Measurements from ENCODE around the gene VPS26B. TPM values are rescaled to one million over a fixed set of nuclear protein-coding genes. Genes with fewer than 3 reads are reported as not detected.

Gene VPS26B
- total RNA-seq, 2 donors from 2014 or later: 33.5 to 33.9 TPM

GRCh38 chr11:134240592-134240991, 16.1 kb downstream of the VPS26B start:
- DNase-seq (ENCODE audit: low spot score) (no peak), ATAC-seq (no peak)
- Mint-ChIP-seq H3K36me3 (peaks cover 30% of the 10 kb centered on the region), H3K9me3 (no peaks in the 10 kb centered on the region), H3K4me1 (ENCODE audit: low read depth in 2 of 2) (peaks cover 5 to 13% of the 10 kb centered on the region in 2 donors), H3K27ac (no peak overlapping the region), H3K4me3 (no peak overlapping the region), H3K27me3 (no peaks in the 10 kb centered on the region)

DNA sequence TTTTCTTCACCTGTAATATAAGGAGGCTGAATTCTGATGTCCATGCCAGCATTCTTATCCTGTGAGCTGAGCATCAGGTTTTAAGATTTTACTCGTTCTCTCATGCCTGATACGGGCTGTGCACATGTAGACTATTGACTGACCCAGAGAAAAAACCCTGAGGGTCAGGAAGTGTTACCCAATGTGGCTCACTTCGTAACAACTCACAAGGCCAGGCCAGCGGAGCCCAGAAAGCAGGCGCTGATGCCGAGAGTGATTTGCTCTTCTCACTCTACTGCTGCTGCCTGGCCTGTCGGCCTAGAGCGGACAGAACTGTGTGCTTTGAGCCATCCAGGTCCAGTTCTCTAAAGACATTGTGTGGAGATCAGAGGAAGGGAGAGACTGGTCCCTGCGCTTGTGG, 17.9 kb downstream of the VPS26B start:
- Mint-ChIP-seq H3K4me1 (ENCODE audit: low read depth in 2 of 2) (peaks cover 1 to 2% of the 10 kb centered on the region in 2 donors), H3K4me3 (no peak overlapping the region), H3K9me3 (no peaks in the 10 kb centered on the region), H3K36me3 (peaks cover 21% of the 10 kb centered on the region), H3K27ac (no peak overlapping the region), H3K27me3 (no peaks in the 10 kb centered on the region)
- ATAC-seq (no peak), DNase-seq (ENCODE audit: low spot score) (no peak)

DNA sequence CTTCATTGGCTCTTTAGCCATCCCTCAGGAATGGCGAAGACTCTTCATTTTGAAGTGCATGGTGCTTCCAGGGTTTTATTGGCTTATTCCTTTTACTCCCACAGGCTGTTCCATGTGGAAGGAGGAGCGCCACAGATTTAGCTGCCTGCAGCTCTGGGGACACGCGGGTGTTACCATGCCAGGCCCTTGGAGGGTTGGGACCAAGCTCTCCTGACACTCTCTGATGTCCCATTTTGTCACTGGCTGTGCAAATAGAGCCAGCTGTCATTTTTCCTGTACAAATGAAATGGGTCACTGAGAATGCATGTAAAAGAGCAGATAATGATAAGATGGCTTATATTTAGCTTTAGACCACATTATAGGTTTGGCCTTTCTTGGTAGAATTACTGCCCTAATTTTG, 19.4 kb downstream of the VPS26B start:
- no peak for ATAC-seq
- Mint-ChIP-seq H3K4me1 (ENCODE audit: low read depth in 2 of 2) (peaks cover 2 to 5% of the 10 kb centered on the region in 2 donors), H3K27me3 (no peaks in the 10 kb centered on the region), H3K27ac (no peak overlapping the region), H3K4me3 (no peak overlapping the region), H3K36me3 (peaks cover 27% of the 10 kb centered on the region), H3K9me3 (no peaks in the 10 kb centered on the region)
- DNase-seq (ENCODE audit: low spot score): no peak

- DNase-seq (ENCODE audit: low spot score): no peak
- peak in 1 of 2 donors; percentile 40 for ATAC-seq
- H3K36me3 Mint-ChIP-seq: peaks cover 22% of the 10 kb centered on the region
- no peaks in the 10 kb centered on the region for H3K27me3 Mint-ChIP-seq
- H3K4me1 Mint-ChIP-seq (ENCODE audit: low read depth in 2 of 2): peaks cover 2 to 10% of the 10 kb centered on the region in 2 donors
- H3K9me3 Mint-ChIP-seq: no peaks in the 10 kb centered on the region
- no peak overlapping the region for H3K27ac Mint-ChIP-seq
- no peak overlapping the region for H3K4me3 Mint-ChIP-seq
Observed at GRCh38 chr11:134244593-134244992, 20.1 kb downstream of the VPS26B start.

- Mint-ChIP-seq H3K36me3 (peaks cover 22% of the 10 kb centered on the region), H3K27ac (no peak overlapping the region)
- no peak for ATAC-seq
Observed at GRCh38 chr11:134245434-134245833, 21.0 kb downstream of the VPS26B start.

DNA sequence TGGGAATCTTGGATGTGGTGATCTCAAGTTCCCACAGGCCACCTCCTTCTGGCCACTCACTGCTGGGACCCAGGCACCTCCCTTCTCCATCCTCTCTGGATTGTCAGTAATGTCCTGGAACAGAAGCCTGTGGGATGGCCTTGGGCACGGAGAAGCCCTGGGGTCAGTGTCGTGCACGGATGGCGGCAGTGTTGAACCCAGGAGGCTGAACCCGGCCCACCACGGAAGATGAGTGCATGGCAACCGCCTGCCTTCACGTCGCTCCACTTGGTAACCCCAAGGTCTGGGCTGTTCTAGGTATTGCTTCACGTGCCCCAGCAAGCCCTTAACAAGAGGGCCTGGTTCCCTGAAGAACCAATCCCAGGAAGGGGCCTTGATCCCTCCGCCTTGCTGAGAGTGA, 21.6 kb downstream of the VPS26B start:
- Mint-ChIP-seq H3K27me3 (no peaks in the 10 kb centered on the region), H3K9me3 (no peaks in the 10 kb centered on the region), H3K36me3 (peaks cover 22% of the 10 kb centered on the region), H3K4me3 (no peak overlapping the region), H3K4me1 (ENCODE audit: low read depth in 2 of 2) (peaks cover 2 to 10% of the 10 kb centered on the region in 2 donors), H3K27ac (no peak overlapping the region)
- DNase-seq (ENCODE audit: low spot score): no peak
- no peak for ATAC-seq

More at GRCh38 chr11:134245434-134245833, 21.0 kb downstream of the VPS26B start:
- no peak overlapping the region for H3K4me3 Mint-ChIP-seq
- H3K9me3 Mint-ChIP-seq: no peaks in the 10 kb centered on the region
- no peak for DNase-seq (ENCODE audit: low spot score)
- H3K4me1 Mint-ChIP-seq (ENCODE audit: low read depth in 2 of 2): peaks cover 2 to 10% of the 10 kb centered on the region in 2 donors
- H3K27me3 Mint-ChIP-seq: no peaks in the 10 kb centered on the region

- H3K4me1 Mint-ChIP-seq (ENCODE audit: low read depth in 2 of 2): peaks cover 4 to 11% of the 10 kb centered on the region in 2 donors
- no peak for ATAC-seq
- H3K27me3 Mint-ChIP-seq: no peaks in the 10 kb centered on the region
- no peak overlapping the region for H3K4me3 Mint-ChIP-seq
- H3K36me3 Mint-ChIP-seq: peaks cover 22% of the 10 kb centered on the region
- no peak overlapping the region for H3K27ac Mint-ChIP-seq
- no peak for DNase-seq (ENCODE audit: low spot score)
- H3K9me3 Mint-ChIP-seq: no peaks in the 10 kb centered on the region
Observed at GRCh38 chr11:134246678-134247077, 22.2 kb downstream of the VPS26B start.

DNA sequence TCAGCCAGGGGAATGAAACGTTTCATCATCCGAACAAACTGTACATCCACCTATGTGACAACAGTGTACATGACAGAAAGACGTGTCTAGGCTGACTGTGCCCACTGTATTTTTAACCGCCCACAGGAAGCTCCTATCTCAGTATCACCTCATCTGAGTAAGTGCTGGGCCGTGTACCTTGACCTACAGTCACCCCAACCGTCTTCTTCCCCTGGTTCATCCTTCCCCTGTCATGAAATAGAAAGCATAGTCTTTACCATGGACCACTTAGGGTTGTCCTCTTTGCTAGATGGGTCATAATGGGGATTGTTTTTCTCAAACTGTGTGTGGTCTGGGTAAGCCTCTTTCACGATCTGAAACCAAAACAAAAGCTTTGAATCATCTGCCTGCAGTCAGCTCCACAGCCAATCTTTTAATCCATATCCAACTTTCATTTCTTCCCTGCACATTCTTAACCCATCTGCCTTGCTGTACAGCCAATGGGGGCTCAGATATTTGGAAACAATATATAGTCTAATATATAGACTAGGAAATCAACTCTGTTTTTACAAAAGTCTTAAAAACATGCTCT, 24.5 kb downstream of the VPS26B start:
- no peaks in the 10 kb centered on the region for H3K27me3 Mint-ChIP-seq
- no peak for ATAC-seq
- peak overlapping the region; percentile 25 to 48 for H3K27ac Mint-ChIP-seq
- no peaks in the 10 kb centered on the region for H3K9me3 Mint-ChIP-seq
- peaks cover 12% of the 10 kb centered on the region for H3K36me3 Mint-ChIP-seq
- DNase-seq (ENCODE audit: low spot score): no peak
- peaks cover 20 to 28% of the 10 kb centered on the region in 2 donors for H3K4me1 Mint-ChIP-seq (ENCODE audit: low read depth in 2 of 2)
- H3K4me3 Mint-ChIP-seq: no peak overlapping the region

DNA sequence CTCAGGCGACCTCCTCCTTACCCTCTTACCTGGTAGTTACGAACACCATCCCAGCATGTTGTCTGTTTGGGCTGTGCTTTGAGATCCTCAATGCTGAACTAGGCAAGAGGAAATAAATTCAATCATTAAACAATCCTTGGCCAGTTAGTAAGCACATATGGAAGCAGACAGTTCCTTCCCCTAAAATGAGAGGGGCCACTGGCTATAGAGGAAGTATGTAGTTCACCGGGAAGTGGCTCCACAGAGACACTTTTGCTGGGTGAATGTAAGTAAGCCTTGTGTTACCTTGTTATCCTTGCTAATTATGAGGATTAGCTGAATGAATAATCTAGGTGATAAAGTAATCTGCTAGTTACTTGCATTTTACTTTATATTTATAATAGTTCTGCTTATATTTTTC, 25.8 kb downstream of the VPS26B start:
- ATAC-seq (no peak), DNase-seq (ENCODE audit: low spot score) (no peak)
- no peak overlapping the region for H3K4me3 Mint-ChIP-seq
- H3K36me3 Mint-ChIP-seq: peaks cover 12% of the 10 kb centered on the region
- no peak overlapping the region for H3K27ac Mint-ChIP-seq
- H3K27me3 Mint-ChIP-seq: no peaks in the 10 kb centered on the region
- H3K4me1 Mint-ChIP-seq (ENCODE audit: low read depth in 2 of 2): peaks cover 28 to 40% of the 10 kb centered on the region in 2 donors
- H3K9me3 Mint-ChIP-seq: no peaks in the 10 kb centered on the region

GRCh38 chr11:134250675-134251074, 26.2 kb downstream of the VPS26B start:
- DNase-seq (ENCODE audit: low spot score) (no peak), ATAC-seq (no peak)
- H3K27ac Mint-ChIP-seq: no peak overlapping the region
- no peaks in the 10 kb centered on the region for H3K27me3 Mint-ChIP-seq
- H3K4me1 Mint-ChIP-seq (ENCODE audit: low read depth in 2 of 2): peaks cover 30 to 40% of the 10 kb centered on the region in 2 donors
- H3K9me3 Mint-ChIP-seq: no peaks in the 10 kb centered on the region
- no peak overlapping the region for H3K4me3 Mint-ChIP-seq
- peaks cover 12% of the 10 kb centered on the region for H3K36me3 Mint-ChIP-seq

- H3K36me3 Mint-ChIP-seq: peaks cover 8% of the 10 kb centered on the region
- H3K4me3 Mint-ChIP-seq: peak overlapping the region; percentile 98
- H3K4me1 Mint-ChIP-seq (ENCODE audit: low read depth in 2 of 2): peaks cover 31 to 46% of the 10 kb centered on the region in 2 donors
- no peaks in the 10 kb centered on the region for H3K9me3 Mint-ChIP-seq
- H3K27me3 Mint-ChIP-seq: no peaks in the 10 kb centered on the region
- H3K27ac Mint-ChIP-seq: peak overlapping the region; percentile 74 to 89
- ATAC-seq (peak; percentile 3 to 5), DNase-seq (ENCODE audit: low spot score) (no peak)
Observed at GRCh38 chr11:134252346-134253187, 28.1 kb downstream of the VPS26B start.

DNA sequence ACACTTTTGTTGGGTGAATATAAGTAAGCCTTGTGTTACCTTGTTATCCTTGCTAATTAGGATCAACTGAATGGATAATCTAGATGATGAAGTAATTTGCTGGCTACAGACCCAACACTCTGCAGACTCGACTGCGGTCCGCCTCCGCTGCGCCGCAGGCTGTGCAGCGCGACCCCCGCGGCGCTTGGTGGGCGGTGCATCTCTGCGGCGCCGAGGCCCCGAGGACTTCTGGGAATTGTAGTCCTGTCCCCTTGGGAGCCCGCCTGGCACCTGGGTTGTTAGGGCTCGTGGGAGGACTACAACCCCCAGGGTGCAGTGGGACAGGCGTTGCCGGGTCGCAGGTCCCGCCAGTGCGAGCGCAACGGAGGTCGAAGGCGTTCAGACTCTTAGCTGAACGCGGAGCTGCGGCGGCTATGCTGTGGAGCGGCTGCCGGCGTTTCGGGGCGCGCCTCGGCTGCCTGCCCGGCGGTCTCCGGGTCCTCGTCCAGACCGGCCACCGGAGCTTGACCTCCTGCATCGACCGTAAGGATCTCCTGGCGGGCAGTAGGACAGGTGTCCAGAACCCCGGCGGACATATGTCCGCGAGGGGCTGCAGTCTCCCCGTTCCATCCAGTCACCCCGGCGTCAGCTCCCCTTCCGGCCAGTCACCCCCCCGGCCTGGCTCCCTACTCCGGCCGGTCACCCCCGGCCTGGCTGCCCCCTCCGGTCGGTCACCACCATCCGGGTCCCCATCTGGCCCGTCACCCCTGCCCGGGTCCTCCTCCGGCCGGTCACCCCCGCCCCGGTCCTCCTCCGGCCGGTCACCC, 28.9 kb downstream of the VPS26B start, which contains the start of the genes ACAD8 and THYN1:
ACAD8 (plus strand) TSS at position 381 of the 806 bp plus-strand sequence; CDS start at position 414, 33 bp downstream.
THYN1 (minus strand) TSS at position 165 of the 806 bp plus-strand sequence. CDS start 470 bp downstream, outside the sequence.
- Mint-ChIP-seq H3K27ac (peak within 1 kb of the TSS; percentile 74 to 89), H3K4me1 (ENCODE audit: low read depth in 2 of 2) (peaks cover 32 to 46% of the 10 kb centered on the region in 2 donors), H3K9me3 (no peaks in the 10 kb centered on the region), H3K27me3 (no peaks in the 10 kb centered on the region), H3K36me3 (peaks cover 4% of the 10 kb centered on the region), H3K4me3 (peak within 1 kb of the TSS; percentile 98)
- DNase-seq (ENCODE audit: low spot score): peak; percentile 98
- peak; percentile 100 for ATAC-seq

DNA sequence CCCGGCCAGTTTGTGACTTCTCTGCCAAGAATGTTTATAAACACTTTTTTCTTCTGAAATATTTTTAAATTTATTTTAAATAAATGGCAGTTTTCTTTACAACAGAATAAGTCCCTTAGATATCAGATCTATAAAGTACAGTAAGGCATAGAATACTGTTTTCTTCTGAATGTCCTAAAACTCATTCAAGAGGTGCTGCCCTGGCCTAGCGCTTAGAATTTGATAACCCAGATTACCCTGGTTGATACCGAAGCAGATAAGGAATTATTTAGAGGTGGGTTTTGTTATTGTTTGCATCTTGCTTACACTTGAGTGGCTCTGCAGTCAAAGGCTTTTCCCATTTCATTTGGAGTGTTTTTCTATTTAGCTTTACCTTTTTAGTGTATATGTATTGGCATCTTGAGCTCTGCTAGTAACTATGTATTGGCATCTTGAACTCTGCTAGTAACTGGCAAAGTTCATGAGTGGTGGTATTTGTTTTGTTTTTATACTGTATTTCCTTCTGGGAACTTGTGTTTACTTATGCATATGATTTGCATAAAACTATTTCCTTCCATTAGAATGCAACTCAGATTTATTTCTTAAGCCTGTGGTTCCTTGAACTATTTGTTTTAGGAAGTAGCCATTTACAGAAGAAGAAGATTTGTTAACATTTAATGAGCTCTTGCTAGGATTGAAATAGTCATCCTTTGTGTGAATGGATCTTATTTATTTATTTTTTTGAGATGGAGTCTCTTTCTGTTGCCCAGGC, 30.1 kb downstream of the VPS26B start:
- no peak for DNase-seq (ENCODE audit: low spot score)
- Mint-ChIP-seq H3K4me3 (peak overlapping the region; percentile 86), H3K4me1 (ENCODE audit: low read depth in 2 of 2) (peaks cover 33 to 36% of the 10 kb centered on the region in 2 donors), H3K9me3 (no peaks in the 10 kb centered on the region), H3K27me3 (no peaks in the 10 kb centered on the region), H3K36me3 (peaks cover 13% of the 10 kb centered on the region), H3K27ac (peak overlapping the region; percentile 74 to 89)
- no peak for ATAC-seq

Measured in natural killer cell treated with Interleukin-12 subunit alpha and Interleukin-12 subunit beta and Interleukin-15 and Interleukin-18, amount 100 ng/mL, for 72 hours (primary cell).